ENCODE results near the gene MXD4. TPM values are rescaled to one million over a fixed set of nuclear protein-coding genes. Genes with fewer than 3 reads are reported as not detected.
A peak's percentile ranks its signal among the peaks of the same experiment; 100 is the strongest.
"Not testable (repeated sequence)": the region's sequence is repeated elsewhere in the genome, so short reads cannot be mapped to it uniquely, and the experiment has no call there.

MXD4 gene
- total and polyA plus RNA-seq, 8 donors, result 14.8 to 51.4 (median 27.4) TPM

DNA sequence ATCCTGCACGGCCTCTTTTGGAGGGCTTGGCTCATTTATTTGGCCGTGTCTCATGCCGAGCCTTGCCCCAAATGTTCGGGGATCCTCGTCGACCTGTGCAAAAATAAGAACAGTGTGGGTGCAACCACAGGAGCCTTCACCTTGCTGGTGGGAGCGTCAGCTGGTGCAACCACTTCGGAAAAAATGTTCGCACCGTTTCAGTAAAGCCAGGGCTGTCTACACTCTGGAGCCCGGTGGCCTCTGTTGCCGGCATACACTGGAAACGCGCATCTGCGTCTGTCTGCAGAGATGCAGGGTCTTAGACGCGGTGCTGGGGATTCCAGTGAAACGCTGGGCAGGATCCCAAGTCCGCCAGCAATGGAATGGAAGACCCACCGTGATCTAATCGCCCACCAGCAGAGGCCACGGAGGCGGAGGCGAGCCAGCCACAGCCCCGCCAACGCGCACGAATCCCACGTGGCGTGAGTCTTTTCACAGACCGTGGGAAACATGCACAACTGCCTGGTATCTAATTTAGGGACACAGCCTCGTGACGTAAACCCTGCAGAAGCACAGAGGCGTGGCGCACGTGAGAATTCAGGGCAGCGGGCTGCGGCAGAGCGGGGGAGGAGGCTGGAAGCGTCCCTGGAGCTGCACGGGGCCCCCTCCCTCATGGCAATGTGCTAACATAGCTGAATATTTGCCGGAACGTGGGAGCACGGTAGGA is 13.8 kb upstream of the MXD4 start:
- DNase-seq, result peak in 2 of 6 donors; percentile 1 to 35
- no peaks in the 10 kb centered on the region for H3K27me3 ChIP-seq
- no peaks in the 10 kb centered on the region for H3K9me3 ChIP-seq
- no peak overlapping the region for H3K27ac ChIP-seq
- H3K4me3 ChIP-seq, result no peak overlapping the region
- H3K36me3 ChIP-seq, result no peaks in the 10 kb centered on the region
- no peak for TF ChIP-seq CTCF (IDR thresholded peaks at IDR 0.05)
- intact Hi-C loops (cut with DNase I), result no loop called here
- WGBS, 2 donors, result 91 to 92% methylated on average over 44 of the region's 44 CpGs
- ATAC-seq, result no peak
- H3K4me1 ChIP-seq, result no peaks in the 10 kb centered on the region
- no peak for FAIRE-seq

DNA sequence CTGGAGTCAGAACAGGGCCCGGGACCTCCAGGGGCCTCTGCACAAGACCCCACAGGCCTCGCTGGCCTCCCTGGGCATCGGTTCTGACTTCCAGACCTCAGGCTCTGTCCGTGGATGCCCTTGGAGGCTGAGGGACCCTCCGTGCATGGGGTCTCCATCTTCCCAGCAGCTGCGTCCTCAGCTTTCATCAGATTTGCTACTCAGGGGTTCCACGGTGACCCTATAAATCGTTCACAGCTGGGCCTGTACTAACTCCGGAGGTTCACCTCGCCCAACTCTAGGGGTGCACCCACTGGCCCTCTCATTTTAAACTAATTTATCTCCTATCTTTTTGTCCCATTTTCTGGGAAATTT is 13.1 kb upstream of the MXD4 start:
- H3K27ac ChIP-seq; H3K9me3 ChIP-seq; H3K4me3 ChIP-seq; H3K27me3 ChIP-seq; H3K4me1 ChIP-seq; ATAC-seq; H3K36me3 ChIP-seq; FAIRE-seq; intact Hi-C loops (cut with DNase I): not testable (repeated sequence)
- WGBS, 2 donors, result 89 to 92% methylated on average over 10 of the region's 10 CpGs
- DNase-seq, result peak in 1 of 6 donors; percentile 1

DNA sequence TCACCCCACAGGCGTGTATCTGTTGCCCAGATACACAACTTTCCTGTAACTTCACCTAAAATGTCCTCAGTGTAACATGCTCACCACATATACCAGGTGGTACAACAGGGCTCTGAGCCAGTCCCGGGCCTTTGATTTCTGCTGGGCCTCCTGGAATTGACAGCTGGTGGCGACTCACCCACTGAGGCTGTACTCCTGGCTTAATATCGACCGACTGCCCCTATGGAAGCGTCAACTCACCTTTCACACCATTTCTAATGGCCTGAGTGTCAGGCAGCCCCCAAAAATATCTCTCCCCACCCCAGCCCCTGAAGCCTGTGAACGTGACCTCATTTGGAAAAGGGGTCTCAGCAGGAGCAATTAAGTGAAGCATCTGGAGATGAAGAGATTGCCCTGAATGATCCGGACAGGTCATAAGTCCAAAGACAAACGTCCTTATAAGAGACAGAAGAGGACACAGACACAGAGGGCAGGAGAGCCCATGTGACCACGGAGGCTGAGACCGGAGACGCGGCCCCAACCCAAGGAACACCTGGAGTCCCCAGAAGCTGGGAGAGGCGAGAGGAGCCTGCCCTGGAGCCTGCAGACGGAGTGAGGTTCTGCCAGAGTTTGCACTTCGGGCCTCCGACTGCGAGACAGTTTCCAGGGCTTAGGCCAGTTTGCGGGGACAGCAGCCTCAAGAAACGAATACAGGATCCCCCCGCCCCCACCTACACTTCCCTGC is 12.6 kb upstream of the MXD4 start:
- Histone ChIP-seq H3K4me3 (no peak overlapping the region), H3K27me3 (no peaks in the 10 kb centered on the region), H3K4me1 (no peaks in the 10 kb centered on the region), H3K27ac (no peak overlapping the region), H3K9me3 (no peaks in the 10 kb centered on the region), H3K36me3 (no peaks in the 10 kb centered on the region)
- TF ChIP-seq CTCF (IDR thresholded peaks at IDR 0.05), result no peak
- intact Hi-C loops (cut with DNase I), result no loop called here
- DNase-seq (peak in 2 of 6 donors; percentile 3 to 27), FAIRE-seq (no peak), ATAC-seq (no peak)
- WGBS, 2 donors, result 86 to 87% methylated on average over 21 of the region's 21 CpGs

DNA sequence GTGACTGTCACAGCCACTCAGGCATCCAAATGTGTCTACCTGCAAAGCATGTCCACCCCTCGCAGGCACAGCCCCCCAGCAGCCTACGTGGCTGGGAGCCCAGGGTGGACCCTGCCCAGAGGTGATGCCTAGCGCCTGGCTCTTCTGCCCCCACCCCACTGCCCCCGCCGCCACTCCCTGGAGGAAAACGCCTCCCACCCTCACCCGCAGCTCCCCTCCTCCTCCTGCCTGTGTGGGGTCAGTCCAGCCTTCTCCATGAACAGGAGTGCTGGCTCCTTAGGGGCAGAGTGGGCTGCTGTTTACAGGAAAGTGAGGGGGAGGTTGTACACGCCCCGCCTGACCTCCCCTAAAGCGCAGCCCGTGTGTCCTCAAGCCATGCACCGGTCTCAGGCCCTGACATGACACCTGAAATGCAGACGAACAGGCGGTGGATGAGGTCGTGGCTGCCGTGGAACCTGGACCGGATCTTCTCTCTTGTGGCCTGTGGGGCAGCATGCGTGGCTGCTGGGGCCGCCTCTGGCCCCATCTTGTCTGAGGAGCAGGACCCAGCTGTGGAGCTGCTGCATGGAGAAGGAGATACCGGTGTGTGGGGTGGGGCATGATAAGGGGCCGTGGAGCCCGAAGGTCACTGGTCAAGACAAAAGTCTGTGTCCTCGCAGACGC is 11.9 kb upstream of the MXD4 start:
- DNase-seq (peak in 2 of 6 donors; percentile 20 to 30), FAIRE-seq (no peak)
- 86% methylated on average over 24 of the region's 24 CpGs for WGBS, 2 donors

More for the DNA sequence above, 11.9 kb upstream of the MXD4 start:
- no peak for TF ChIP-seq CTCF (IDR thresholded peaks at IDR 0.05)
- intact Hi-C loops (cut with DNase I), result no loop called here
- no peak overlapping the region for H3K4me3 ChIP-seq
- no peaks in the 10 kb centered on the region for H3K36me3 ChIP-seq
- no peak for ATAC-seq
- no peaks in the 10 kb centered on the region for H3K9me3 ChIP-seq
- H3K27me3 ChIP-seq, result no peaks in the 10 kb centered on the region
- H3K27ac ChIP-seq, result no peak overlapping the region
- no peaks in the 10 kb centered on the region for H3K4me1 ChIP-seq
